22Rv1 (cell line): Measurements from ENCODE around the gene RAC2.

Source experiments
- ZFX ChIP-seq: fragments of 450-650 bp; IDR thresholded peaks from 2 replicates; pipeline ENCODE4 v1.6.1; 2017; ENCODE audit warnings: antibody characterized with exemption, borderline replicate concordance
- TF ChIP-seq, protein P1 (sequence below): fragments of 450-650 bp; IDR thresholded peaks from 2 replicates; pipeline ENCODE4 v1.5.1; 2017; ENCODE audit warnings: mild to moderate bottlenecking

DNA sequence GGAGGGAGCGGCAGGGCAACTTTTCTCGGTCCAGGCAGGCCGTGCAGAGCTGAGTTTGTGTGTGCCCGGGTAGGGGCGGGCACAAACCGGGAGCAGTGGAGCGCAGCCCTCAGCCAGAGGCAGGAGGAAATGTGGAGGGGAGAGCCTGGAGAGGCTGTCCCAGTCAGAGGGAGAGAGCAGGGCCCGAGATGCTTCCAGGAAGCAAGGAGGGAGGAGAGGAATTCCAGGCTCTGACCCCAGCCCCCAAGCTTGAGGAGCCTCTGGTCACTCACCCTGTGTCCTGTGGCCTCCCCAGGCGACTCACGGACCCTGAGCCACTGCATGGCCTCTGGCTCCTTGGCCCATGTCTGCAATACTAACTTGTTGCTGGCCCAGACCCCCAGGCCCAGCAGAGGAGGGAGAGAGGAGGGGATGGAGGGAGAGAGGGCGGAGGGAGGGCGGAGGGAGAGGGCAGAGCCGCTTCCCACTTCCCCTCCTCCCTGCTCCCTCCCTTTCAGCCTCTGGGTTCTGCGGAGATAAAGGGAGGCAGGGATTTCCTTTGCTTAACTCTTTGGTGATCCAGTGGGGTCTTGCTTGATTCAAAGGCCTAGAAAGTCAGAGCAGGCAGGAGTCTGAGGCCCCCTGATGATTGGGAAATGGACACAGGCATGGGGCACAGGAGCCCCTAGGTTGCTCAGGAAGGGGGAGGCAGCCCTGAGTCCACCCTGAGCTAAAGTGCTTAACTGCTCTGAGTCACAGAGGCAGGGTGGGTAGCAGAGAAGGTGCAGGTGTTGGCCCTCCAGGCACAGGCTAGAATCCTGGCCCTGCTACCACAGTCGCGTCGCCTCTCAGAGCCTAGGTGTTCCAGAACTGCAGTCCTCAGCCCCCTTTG lies 55.9 kb downstream of the RAC2 start, which contains the start of gene C1QTNF6:
- TF ChIP-seq, protein P1, sequence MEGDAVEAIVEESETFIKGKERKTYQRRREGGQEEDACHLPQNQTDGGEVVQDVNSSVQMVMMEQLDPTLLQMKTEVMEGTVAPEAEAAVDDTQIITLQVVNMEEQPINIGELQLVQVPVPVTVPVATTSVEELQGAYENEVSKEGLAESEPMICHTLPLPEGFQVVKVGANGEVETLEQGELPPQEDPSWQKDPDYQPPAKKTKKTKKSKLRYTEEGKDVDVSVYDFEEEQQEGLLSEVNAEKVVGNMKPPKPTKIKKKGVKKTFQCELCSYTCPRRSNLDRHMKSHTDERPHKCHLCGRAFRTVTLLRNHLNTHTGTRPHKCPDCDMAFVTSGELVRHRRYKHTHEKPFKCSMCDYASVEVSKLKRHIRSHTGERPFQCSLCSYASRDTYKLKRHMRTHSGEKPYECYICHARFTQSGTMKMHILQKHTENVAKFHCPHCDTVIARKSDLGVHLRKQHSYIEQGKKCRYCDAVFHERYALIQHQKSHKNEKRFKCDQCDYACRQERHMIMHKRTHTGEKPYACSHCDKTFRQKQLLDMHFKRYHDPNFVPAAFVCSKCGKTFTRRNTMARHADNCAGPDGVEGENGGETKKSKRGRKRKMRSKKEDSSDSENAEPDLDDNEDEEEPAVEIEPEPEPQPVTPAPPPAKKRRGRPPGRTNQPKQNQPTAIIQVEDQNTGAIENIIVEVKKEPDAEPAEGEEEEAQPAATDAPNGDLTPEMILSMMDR = no peak
- TF ChIP-seq ZFX = no peak
